Measurements from ENCODE around the gene ARV1.

DNA sequence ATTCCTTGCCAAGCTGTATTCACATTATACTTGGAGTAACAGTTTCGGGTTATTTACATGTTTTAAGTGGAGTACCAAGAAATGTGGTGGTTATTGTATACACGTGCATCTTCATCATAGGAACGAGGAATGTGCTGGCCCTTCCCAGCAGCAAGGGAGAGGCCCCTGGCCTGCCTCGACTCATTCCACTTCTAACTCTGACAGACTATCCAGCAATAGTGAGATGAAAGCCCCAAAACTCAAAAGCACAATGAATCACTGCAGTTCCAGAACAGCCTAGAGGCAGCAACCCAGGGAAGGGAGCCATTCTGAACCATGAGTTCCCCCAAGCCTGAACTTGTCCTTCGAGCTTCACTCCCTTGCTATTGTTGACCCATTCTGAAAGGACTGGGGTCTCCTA is 38.1 kb downstream of the ARV1 start:
- TF ChIP-seq, protein P1, sequence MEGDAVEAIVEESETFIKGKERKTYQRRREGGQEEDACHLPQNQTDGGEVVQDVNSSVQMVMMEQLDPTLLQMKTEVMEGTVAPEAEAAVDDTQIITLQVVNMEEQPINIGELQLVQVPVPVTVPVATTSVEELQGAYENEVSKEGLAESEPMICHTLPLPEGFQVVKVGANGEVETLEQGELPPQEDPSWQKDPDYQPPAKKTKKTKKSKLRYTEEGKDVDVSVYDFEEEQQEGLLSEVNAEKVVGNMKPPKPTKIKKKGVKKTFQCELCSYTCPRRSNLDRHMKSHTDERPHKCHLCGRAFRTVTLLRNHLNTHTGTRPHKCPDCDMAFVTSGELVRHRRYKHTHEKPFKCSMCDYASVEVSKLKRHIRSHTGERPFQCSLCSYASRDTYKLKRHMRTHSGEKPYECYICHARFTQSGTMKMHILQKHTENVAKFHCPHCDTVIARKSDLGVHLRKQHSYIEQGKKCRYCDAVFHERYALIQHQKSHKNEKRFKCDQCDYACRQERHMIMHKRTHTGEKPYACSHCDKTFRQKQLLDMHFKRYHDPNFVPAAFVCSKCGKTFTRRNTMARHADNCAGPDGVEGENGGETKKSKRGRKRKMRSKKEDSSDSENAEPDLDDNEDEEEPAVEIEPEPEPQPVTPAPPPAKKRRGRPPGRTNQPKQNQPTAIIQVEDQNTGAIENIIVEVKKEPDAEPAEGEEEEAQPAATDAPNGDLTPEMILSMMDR (IDR thresholded peaks at IDR 0.05): no peak
- TF ChIP-seq POLR2A (IDR thresholded peaks at IDR 0.05) (no peak), EP300 (IDR thresholded peaks at IDR 0.05) (no peak)

Data from suprapubic skin (tissue), 3 donors.